Stimulated activated CD8-positive, alpha-beta memory T cell treated with anti-CD3 and anti-CD28 coated beads, Interleukin-15, amount 100 ng/mL, for 4 hours (primary cell): ENCODE data around the gene IFT25.

Experiments used
- DNase-seq, 2 donors: peaks; one replicate each; pipeline ENCODE4 v3.0.0-alpha.2; 2020; ENCODE audit warnings: low read depth in 2 of 2

The IFT25 gene

DNA sequence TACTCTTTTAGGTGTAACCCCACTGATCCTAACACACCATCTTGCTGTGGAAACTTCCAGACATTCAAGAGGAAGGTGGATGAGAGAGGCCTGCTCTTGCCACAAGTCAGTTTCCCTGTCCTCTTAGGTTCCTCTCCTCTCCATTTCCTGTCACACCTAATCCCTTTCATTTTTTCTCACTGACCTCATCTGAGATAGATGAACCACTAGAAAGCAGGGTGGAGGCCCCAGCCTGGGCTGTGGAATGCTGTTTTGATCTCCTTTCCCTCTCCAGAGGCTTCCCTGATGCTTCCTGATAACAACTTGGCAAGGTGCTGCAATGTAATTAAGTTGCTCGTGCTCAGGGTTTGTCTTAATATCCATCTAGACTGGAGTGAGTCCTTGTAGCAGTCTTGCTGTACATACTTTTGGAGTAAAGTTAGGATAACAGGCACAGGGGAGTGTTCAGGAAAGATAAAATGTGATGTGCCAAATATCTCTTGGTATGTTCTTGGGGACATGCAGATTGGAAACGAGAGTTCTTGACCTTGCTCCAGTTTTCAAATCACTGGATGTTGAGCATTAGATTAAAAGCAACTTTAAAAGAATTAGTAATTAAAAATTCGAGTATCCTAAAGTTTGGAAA, 11.8 kb upstream of the IFT25 start:
- DNase-seq: no peak

DNA sequence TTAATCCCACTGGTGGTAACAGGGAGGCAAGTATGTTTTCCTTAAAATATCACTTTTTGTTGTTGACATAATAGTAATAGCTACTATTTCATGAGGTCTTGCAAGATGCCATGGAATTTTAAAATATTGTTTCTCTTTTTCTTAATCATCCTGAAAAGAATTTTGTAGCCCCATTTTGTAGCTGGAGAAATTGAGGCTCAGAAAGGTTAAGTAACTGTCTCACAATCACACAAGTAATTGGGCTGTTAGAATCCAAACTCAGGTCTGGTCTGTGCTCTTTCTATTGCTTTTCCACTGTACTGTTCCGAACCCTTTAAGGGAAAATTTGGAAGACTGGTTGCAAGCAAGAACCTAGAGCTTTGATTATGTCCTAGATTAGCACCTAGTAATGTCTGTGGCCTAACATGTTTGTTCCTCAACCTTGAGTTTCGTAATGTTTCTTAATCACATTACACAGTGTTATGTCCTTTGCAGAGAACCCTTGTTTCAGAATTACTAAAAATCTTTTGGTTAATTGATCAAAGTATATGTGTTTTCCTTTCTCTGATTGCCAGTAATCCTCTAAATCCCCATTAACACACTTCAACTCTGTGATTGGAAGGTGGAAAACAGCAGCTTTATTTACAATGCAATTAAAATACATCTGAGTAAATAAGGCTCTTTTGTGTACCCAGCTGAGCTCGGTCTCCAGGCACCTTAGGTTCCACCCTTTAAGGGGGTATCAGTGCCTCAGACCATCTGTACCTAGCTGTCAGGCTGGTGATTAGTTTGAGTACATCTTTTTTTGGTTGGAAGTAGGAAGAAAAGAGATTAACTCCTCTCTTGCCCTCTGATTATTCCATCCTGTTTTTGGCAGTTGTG, 11.0 kb upstream of the IFT25 start:
- DNase-seq: no peak

DNA sequence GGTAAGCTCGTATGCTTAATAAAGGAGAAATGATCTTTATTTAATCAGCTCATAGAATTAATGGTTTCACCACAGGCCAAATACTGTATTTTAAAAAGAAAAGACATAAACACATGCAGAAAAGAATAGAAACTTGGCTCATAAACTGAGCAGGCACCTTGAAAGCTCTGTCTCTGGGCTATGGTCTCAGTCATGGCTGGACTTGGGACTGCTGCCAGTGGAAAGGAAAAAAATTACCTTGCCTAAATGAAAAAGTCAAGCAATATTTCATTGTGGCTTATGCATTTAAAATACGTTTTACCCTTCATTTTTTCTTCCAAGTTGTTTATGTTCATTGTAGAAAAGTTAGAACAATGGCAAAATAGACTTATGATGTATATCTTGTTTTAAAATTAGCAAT, 8.6 kb upstream of the IFT25 start:
- no peak for DNase-seq

DNA sequence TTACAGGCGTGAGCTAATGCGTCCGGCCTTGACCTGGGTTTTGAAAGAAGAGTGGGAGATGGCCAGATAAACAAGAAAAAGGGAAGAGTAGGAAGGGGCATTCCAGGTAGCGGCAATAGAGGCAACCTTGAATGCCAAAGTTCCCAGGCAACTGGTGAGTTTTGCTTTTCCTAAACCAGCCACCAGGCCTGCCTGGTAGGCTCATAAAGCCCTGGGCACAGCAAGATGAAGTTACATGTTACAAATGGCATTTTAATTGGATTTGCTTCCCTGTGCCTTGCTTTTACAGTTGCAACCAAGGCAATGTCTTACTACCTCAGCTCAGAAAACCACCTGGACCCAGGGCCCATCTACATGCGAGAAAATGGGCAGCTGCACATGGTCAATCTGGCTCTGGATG, 6.2 kb upstream of the IFT25 start:
- no peak for DNase-seq

- DNase-seq: no peak
Measured at GRCh38 chr1:53949023-53949990, 3.8 kb upstream of the IFT25 start.

DNA sequence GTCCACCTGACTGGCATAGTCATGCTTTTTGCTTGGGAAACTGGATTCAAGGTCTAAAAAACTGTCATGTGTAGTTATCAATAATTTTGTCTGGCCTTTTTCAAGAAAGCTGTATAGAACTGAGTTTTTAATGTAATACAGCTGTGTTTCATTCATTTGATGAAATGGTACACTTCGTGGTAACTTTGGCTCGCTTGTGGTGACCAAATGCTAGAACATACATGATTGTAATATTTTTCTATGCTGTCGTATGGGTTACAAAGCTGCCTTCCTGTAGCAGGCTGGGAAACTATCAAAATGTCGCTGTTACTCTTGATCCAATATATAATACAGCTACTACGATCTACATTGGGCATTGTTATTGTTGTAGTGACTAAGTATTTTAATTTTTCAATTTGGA, 2.8 kb upstream of the IFT25 start:
- DNase-seq: no peak

DNA sequence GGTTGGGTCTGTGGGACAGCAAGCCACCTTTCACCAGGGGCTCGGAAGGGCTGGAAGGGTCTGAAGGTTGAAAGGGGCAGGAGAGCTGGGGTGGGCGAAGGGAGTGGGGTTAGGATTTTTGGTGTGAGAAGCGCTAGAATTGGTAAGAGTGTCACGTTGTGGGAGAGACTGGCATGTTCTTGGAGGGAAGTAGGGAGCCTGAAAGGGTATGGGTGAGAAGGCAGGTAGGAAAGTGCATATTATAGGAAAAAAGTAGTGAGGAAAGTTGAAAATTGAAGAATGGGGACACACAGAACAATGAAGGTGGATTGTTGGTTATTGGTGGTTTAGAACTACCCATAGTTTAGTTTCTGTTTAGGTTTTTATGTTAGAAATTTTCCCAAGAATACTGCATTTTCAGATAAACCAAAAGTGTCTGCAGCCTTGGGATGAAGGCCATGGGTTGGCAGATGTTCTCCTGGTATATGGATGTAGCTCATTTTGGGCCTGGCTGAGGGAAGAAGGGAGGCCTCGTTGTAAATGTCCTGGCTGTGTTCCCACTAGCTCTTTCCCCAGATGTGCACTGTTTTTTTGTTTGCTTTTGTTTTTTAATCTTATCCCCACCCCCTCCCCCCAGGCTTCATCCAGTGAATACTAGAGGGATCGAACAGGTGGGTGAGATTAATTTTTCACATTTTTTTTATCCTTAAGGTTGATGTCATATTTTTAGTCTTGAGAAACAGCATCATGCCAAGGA, 1.8 kb upstream of the IFT25 start:
- DNase-seq: no peak

DNA sequence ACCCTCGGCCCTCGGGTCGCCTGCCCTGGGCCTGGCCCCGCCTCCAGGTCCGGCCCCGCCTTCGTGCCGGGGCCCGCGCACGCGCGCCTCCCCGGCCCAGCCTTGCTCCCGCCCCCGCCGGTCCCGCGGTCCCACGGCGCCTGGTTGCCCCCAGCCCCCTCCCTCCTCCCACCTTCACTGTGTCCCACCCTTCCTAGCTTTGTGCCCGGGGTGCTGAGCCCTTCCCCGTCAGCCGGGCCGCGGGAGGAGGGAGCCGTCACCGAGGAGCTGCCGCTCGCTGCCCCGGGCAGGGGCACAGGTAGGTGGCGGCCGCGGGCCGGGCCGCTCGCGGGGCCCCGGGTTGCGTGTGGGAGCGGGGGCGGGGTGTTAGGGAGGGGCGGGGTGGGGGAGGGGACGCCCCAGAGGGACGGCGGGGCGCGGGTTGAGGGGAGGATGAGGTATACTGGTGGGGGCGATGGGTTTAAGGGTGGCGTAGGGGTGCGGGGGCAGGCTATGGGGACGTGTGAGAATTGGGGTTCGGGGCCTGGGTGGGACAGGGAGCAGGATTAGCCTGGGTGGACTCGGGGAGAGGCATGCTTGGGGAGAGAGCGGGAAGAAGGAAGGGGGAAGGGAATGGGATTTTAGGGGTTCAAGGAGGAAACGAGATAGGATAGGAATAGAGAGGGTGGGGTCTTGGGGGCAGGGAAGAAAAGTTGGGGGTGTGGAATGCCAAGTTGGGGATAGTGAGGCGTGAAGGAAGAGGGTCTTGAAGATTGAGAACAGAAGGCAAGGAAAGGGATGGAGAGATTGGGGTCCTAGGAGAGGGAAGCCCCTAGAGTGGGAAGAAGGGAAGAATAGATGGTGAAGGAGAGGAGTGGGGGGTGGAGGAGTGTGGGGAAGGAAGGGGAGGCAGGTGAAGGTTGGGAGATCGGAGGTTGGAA, 1.0 kb upstream of the IFT25 start, which contains the start of gene LRRC42:
LRRC42 (plus strand) TSS at position 99 of the 920 bp plus-strand sequence. CDS start 5,650 bp downstream, outside the sequence.
- no peak for DNase-seq

GRCh38 chr1:53945183-53945432, 391 bp downstream of the IFT25 start:
- DNase-seq: no peak

GRCh38 chr1:53944469-53945182, 873 bp downstream of the IFT25 start:
- DNase-seq: no peak

GRCh38 chr1:53943490-53944043, 1.9 kb downstream of the IFT25 start:
- no peak for DNase-seq

GRCh38 chr1:53943090-53943489, 2.4 kb downstream of the IFT25 start:
- no peak for DNase-seq

- DNase-seq: no peak
Measured at GRCh38 chr1:53942127-53942957, 3.2 kb downstream of the IFT25 start.

GRCh38 chr1:53938136-53938830, 7.2 kb downstream of the IFT25 start:
- no peak for DNase-seq

GRCh38 chr1:53936430-53936829, 9.1 kb downstream of the IFT25 start:
- DNase-seq: no peak

GRCh38 chr1:53934170-53934765, 11.2 kb downstream of the IFT25 start:
- DNase-seq: no peak

DNA sequence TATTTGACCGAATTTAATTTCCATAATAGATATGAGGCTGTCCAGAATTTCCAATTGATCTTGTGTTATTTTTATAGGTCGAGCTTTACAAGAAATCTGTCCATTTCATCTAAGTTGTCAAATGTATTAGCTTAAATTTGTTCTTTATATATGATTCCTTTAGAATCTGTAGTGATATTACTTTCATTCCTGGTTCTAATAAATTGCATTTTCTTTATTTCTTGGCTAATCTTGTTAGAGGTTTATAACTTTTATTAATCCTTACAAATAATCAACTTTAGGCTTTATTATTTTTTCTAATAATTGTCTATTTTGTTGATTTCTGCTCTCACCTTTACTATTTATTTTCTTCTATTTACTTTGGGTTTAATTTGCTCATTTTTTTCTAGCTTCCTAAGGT, 14.0 kb downstream of the IFT25 start:
- no peak for DNase-seq

- DNase-seq: no peak
Measured at GRCh38 chr1:53930932-53931331, 14.6 kb downstream of the IFT25 start.
